WTC11 (cell line): Measurements from ENCODE around the gene KIAA1958. TPM values are rescaled to one million over a fixed set of nuclear protein-coding genes. Genes with fewer than 3 reads are reported as not detected.

Experiments used
- ATAC-seq: fragments of 200-7000 bp; cut with Tn5 transposase; 2 replicates; pipeline ENCODE4 v1.10.0; 2021; ENCODE audit warnings: mild to moderate bottlenecking, moderate library complexity
- CTCF ChIA-PET: fragments of 300-600 bp; sonication (Branson Sonifier 250); formaldehyde crosslinking; loops from one replicate; lab custom pipeline; 2021; ENCODE audit warnings: antibody characterized with exemption; lab: Charles Lee
- POLR2A ChIA-PET: fragments of 350-600 bp; sonication (Branson Sonifier 250); formaldehyde crosslinking; loops from one replicate; lab custom pipeline; 2021; ENCODE audit warnings: antibody characterized with exemption; lab: Charles Lee
- DNase-seq: peaks from one replicate; pipeline ENCODE4 v3.0.0; 2021; ENCODE audit warnings: low spot score
- H3K27ac Mint-ChIP-seq: 2 replicates; pipeline ENCODE4 v1.8.0; 2021; ENCODE audit warnings: mixed read lengths
- H3K27me3 Mint-ChIP-seq: 2 replicates; pipeline ENCODE4 v1.8.0; 2021; ENCODE audit warnings: low read depth, mild to moderate bottlenecking, moderate library complexity, mixed read lengths
- H3K36me3 Mint-ChIP-seq: 2 replicates; pipeline ENCODE4 v1.8.0; 2021; ENCODE audit warnings: mixed read lengths
- H3K4me1 Mint-ChIP-seq: 2 replicates; pipeline ENCODE4 v1.8.0; 2022; ENCODE audit warnings: mixed read lengths
- H3K4me3 Mint-ChIP-seq: 2 replicates; pipeline ENCODE4 v1.8.0; 2021; ENCODE audit warnings: mild to moderate bottlenecking, moderate library complexity, mixed read lengths
- H3K9me3 Mint-ChIP-seq: 2 replicates; pipeline ENCODE4 v1.8.0; 2021; ENCODE audit warnings: mixed read lengths
- ARID4B ChIP-seq: sonication (generic); formaldehyde crosslinking; IDR thresholded peaks from 2 replicates; pipeline ENCODE4 v1.8.0; 2023; ENCODE audit warnings: missing genetic modification reagents, mild to moderate bottlenecking, borderline replicate concordance
- CBFB ChIP-seq: sonication (generic); formaldehyde crosslinking; IDR thresholded peaks from 2 replicates; pipeline ENCODE4 v1.8.1; 2022; ENCODE audit warnings: mild to moderate bottlenecking, low read depth, missing genetic modification reagents
- E2F5 ChIP-seq: sonication (generic); formaldehyde crosslinking; IDR thresholded peaks from 2 replicates; pipeline ENCODE4 v1.8.1; 2022; ENCODE audit warnings: mild to moderate bottlenecking, moderate library complexity, missing genetic modification reagents
- ESRRA ChIP-seq: sonication (generic); formaldehyde crosslinking; IDR thresholded peaks from 2 replicates; pipeline ENCODE4 v1.8.1; 2022; ENCODE audit warnings: mild to moderate bottlenecking, missing genetic modification reagents, borderline replicate concordance
- FOXK1 ChIP-seq: sonication (generic); formaldehyde crosslinking; IDR thresholded peaks from 2 replicates; pipeline ENCODE4 v1.8.0; 2022; ENCODE audit warnings: mild to moderate bottlenecking, moderate library complexity, missing genetic modification reagents
- FOXP1 ChIP-seq: sonication (generic); formaldehyde crosslinking; IDR thresholded peaks from 2 replicates; pipeline ENCODE4 v1.8.0; 2022; ENCODE audit warnings: missing genetic modification reagents, mild to moderate bottlenecking, moderate library complexity, borderline replicate concordance
- GRHL2 ChIP-seq: fragments of 250-450 bp; sonication (Bioruptor Pico); IDR thresholded peaks from 2 replicates; pipeline ENCODE4 v1.8.0; 2022; ENCODE audit warnings: mild to moderate bottlenecking, moderate library complexity; ENCODE audit not compliant: insufficient replicate concordance, severe bottlenecking
- HMGXB4 ChIP-seq: sonication (generic); formaldehyde crosslinking; IDR thresholded peaks from 2 replicates; pipeline ENCODE4 v1.8.1; 2023; ENCODE audit warnings: mild to moderate bottlenecking, moderate library complexity, missing genetic modification reagents
- KAT7 ChIP-seq: sonication (generic); formaldehyde crosslinking; IDR thresholded peaks from 2 replicates; pipeline ENCODE4 v1.8.1; 2023; ENCODE audit warnings: missing genetic modification reagents, mild to moderate bottlenecking, borderline replicate concordance
- MAX ChIP-seq: sonication (generic); formaldehyde crosslinking; IDR thresholded peaks from 2 replicates; pipeline ENCODE4 v1.8.0; 2022; ENCODE audit warnings: mild to moderate bottlenecking, missing genetic modification reagents
- MYBL2 ChIP-seq: sonication (generic); formaldehyde crosslinking; IDR thresholded peaks from 2 replicates; pipeline ENCODE4 v1.8.1; 2023; ENCODE audit warnings: mild to moderate bottlenecking, moderate library complexity, missing genetic modification reagents
- NR2C2 ChIP-seq: sonication (generic); formaldehyde crosslinking; IDR thresholded peaks from 2 replicates; pipeline ENCODE4 v1.8.0; 2022; ENCODE audit warnings: mild to moderate bottlenecking, missing genetic modification reagents
- NR3C1 ChIP-seq: sonication (generic); formaldehyde crosslinking; conservative IDR thresholded peaks from 2 replicates; pipeline ENCODE4 v1.8.1; 2023; ENCODE audit warnings: low read depth, mild to moderate bottlenecking, missing genetic modification reagents
- SOX15 ChIP-seq: fragments of 250-450 bp; sonication (Bioruptor Pico); IDR thresholded peaks from 2 replicates; pipeline ENCODE4 v1.9.0; 2021; ENCODE audit warnings: mild to moderate bottlenecking
- USF1 ChIP-seq: sonication (generic); formaldehyde crosslinking; IDR thresholded peaks from 2 replicates; pipeline ENCODE4 v1.8.0; 2022; ENCODE audit warnings: mild to moderate bottlenecking, missing genetic modification reagents
- ZBTB43 ChIP-seq: sonication (generic); formaldehyde crosslinking; IDR thresholded peaks from 2 replicates; pipeline ENCODE4 v1.8.1; 2023; ENCODE audit warnings: mild to moderate bottlenecking, missing genetic modification reagents
- ZNF396 ChIP-seq: fragments of 250-450 bp; sonication (Bioruptor Pico); IDR thresholded peaks from 2 replicates; pipeline ENCODE4 v1.8.0; 2021; ENCODE audit warnings: mild to moderate bottlenecking, moderate library complexity, borderline replicate concordance
- ZNF423 ChIP-seq: fragments of 250-450 bp; sonication (Bioruptor Pico); IDR thresholded peaks from 2 replicates; pipeline ENCODE4 v2.1.2; 2022; ENCODE audit warnings: mild to moderate bottlenecking, moderate library complexity
- total RNA-seq: library from RNA; stranded (reverse); gene quantifications from 3 replicates; pipeline ENCODE4 v1.2.3, GENCODE V29; 2021

Gene KIAA1958
- total RNA-seq, 1 experiment from 2014 or later = 41.0 TPM

- H3K4me1 Mint-ChIP-seq = peaks cover 44% of the 10 kb centered on the region
- DNase-seq = peak; percentile 67
- peak overlapping the region; percentile 94 for H3K4me3 Mint-ChIP-seq
- ChIA-PET POLR2A (interaction anchor here (0.5 to 1.2 kb wide), 6 partner anchors 10 to 113 kb away, joined by 3 to 5 read pairs (median 4); partner anchors contain the start of gene HSDL2), CTCF (interaction anchor here (0.8 to 1.6 kb wide), 5 partner anchors 14 to 333 kb away, joined by 3 to 4 read pairs (median 3); no protein-coding TSS in a partner anchor)
- TF ChIP-seq FOXP1 (CRISPR knock-in tag) = peak; percentile 21; the same call in 1 of the 2 replicates
- TF ChIP-seq HMGXB4 (CRISPR knock-in tag) = peak; percentile 89
- 0 out of 2 replicates have a peak, but pooled peaks have one; percentile 10 for TF ChIP-seq MYBL2 (CRISPR knock-in tag)
- TF ChIP-seq ESRRA = no peak
- 0 out of 2 replicates have a peak, but pooled peaks have one; percentile 35 for TF ChIP-seq E2F5 (CRISPR knock-in tag)
- H3K9me3 Mint-ChIP-seq = no peaks in the 10 kb centered on the region
- H3K27me3 Mint-ChIP-seq = no peaks in the 10 kb centered on the region
- ATAC-seq = peak; percentile 12
- H3K36me3 Mint-ChIP-seq = peaks cover 2% of the 10 kb centered on the region
- H3K27ac Mint-ChIP-seq = peak overlapping the region; percentile 88
Observed at GRCh38 chr9:112487008-112487798, 576 bp downstream of the KIAA1958 start.

GRCh38 chr9:112487799-112488340, 1.2 kb downstream of the KIAA1958 start:
- H3K27ac Mint-ChIP-seq = peak overlapping the region; percentile 88
- H3K9me3 Mint-ChIP-seq = no peaks in the 10 kb centered on the region; the same call in 1 of the 2 replicates
- CTCF ChIA-PET = interaction anchor here (1.2 kb wide), 1 partner anchor 84 kb away, joined by 3 read pairs; no protein-coding TSS in a partner anchor
- DNase-seq (no peak), ATAC-seq (no peak)
- POLR2A ChIA-PET = interaction anchor here (0.7 to 1.1 kb wide), 3 partner anchors 15 to 108 kb away, joined by 3 to 5 read pairs (median 4); partner anchors contain the start of gene HSDL2
- no peaks in the 10 kb centered on the region for H3K27me3 Mint-ChIP-seq
- H3K4me1 Mint-ChIP-seq = peaks cover 44% of the 10 kb centered on the region
- peaks cover 9% of the 10 kb centered on the region for H3K36me3 Mint-ChIP-seq
- H3K4me3 Mint-ChIP-seq = peak overlapping the region; percentile 94
- no peak for TF ChIP-seq ZNF396
- TF ChIP-seq ZNF423 = no peak
- TF ChIP-seq, all 79 proteins: peak for 0

GRCh38 chr9:112489039-112489546, 2.5 kb downstream of the KIAA1958 start:
- peaks cover 44% of the 10 kb centered on the region for H3K4me1 Mint-ChIP-seq
- CTCF ChIA-PET = interaction anchor here (1.2 kb wide), 1 partner anchor 83 kb away, joined by 3 read pairs; no protein-coding TSS in a partner anchor
- POLR2A ChIA-PET = interaction anchor here (1.1 kb wide), 1 partner anchor 110 kb away, joined by 4 read pairs; the partner anchor contains the start of gene HSDL2
- no peak for TF ChIP-seq KAT7 (CRISPR knock-in tag)
- no peak for TF ChIP-seq CBFB (CRISPR knock-in tag)
- no peak for TF ChIP-seq USF1
- TF ChIP-seq GRHL2 = no peak
- no peak for TF ChIP-seq ZNF396
- TF ChIP-seq SOX15 (CRISPR knock-in tag) = no peak
- no peak for TF ChIP-seq NR3C1
- TF ChIP-seq FOXK1 (CRISPR knock-in tag) = no peak
- TF ChIP-seq ARID4B (CRISPR knock-in tag) = no peak
- no peak for TF ChIP-seq MAX (CRISPR knock-in tag)
- no peak for TF ChIP-seq ZBTB43 (CRISPR knock-in tag)
- no peak for TF ChIP-seq NR2C2 (CRISPR knock-in tag)

More at GRCh38 chr9:112489039-112489546, 2.5 kb downstream of the KIAA1958 start:
- Mint-ChIP-seq H3K27ac (peak overlapping the region; percentile 84), H3K4me3 (peak overlapping the region; percentile 94), H3K9me3 (peaks cover 12% of the 10 kb centered on the region), H3K27me3 (no peaks in the 10 kb centered on the region), H3K36me3 (peaks cover 21% of the 10 kb centered on the region)
- ATAC-seq = no peak
- no peak for DNase-seq
